Measurements from ENCODE around the gene SLC22A12.

SLC22A12 gene

DNA sequence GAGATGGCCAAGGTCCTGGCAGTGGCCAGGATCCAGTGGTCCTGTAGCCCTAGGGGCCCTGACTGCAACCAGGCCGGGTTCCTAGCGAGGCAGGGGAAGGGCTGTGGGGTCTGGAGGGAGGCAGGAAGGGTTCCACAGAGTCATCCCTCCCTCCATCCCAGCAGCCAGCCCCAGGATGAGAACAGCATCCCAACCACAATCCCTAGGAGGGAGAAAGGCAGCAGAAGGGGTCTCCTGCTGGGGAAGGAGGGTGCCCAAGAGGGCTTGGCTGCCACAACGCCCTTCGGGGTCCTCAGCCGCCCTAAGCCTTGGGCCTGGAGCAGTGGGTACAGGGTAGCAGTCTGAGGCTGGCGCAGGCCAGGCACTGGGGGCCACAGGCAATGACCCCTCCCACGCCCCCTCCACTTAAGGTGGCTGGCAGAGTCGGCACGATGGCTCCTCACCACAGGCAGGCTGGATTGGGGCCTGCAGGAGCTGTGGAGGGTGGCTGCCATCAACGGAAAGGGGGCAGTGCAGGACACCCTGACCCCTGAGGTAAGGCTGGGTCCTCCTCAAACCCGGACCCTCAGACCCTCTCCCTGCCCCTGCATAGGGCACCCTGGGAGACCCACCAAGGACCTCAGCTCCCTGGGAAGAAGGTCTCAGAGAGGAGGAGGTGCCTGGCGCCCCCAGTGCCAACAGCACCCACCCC lies 7.2 kb downstream of the SLC22A12 start:
- Histone ChIP-seq H3K4me3 (ENCODE audit: low read length) (no peak overlapping the region), H3K4me1 (ENCODE audit: insufficient read depth, low read length) (peaks cover 9% of the 10 kb centered on the region), H2AFZ (ENCODE audit: low read depth, low read length) (no peak overlapping the region), H3K9me3 (ENCODE audit: low read length) (no peaks in the 10 kb centered on the region), H3K27me3 (ENCODE audit: insufficient read depth, low read length) (no peaks in the 10 kb centered on the region), H3K36me3 (ENCODE audit: insufficient read depth, low read length) (no peaks in the 10 kb centered on the region)

DNA sequence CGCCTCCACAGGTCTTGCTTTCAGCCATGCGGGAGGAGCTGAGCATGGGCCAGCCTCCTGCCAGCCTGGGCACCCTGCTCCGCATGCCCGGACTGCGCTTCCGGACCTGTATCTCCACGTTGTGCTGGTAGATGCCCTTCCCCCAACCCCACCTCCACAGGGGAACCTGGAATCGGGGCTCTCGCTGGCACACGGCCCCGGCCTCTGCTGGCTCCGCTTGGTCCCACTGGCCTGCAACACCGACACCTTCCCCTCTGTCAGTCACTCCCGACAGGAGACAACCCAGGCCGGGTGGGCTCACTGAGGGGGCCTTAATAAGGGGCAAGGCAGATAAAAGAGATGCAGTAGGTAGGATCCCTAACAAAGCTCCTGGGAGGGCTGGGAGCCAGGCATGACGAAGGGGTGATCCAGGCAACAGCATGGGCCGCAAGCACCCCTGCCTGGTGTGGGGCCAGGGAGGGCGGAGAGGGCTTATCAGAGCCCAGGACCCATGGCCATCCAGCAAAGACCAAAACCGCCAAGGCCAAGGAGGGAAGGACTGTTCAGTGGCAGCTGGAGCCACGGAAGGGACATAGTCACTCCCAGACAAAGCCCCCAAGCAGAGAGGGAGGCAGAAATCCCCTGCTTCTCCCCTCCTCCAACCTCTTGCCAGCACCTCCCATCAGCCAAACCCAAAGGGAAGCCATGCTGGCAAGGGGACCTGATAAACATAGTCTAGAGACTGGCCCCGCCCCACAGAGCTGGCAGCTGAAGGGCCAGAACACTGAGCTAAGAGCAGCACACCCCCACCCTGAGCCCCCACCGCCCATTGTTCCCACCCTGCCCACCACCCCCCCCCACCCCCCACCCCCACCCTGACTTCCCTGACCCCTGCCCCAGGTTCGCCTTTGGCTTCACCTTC lies 8.0 kb downstream of the SLC22A12 start:
- Histone ChIP-seq H3K9me3 (ENCODE audit: low read length) (no peaks in the 10 kb centered on the region), H3K27me3 (ENCODE audit: insufficient read depth, low read length) (no peaks in the 10 kb centered on the region), H2AFZ (ENCODE audit: low read depth, low read length) (no peak overlapping the region), H3K4me1 (ENCODE audit: insufficient read depth, low read length) (peaks cover 9% of the 10 kb centered on the region), H3K36me3 (ENCODE audit: insufficient read depth, low read length) (no peaks in the 10 kb centered on the region), H3K4me3 (ENCODE audit: low read length) (no peak overlapping the region)

- no peaks in the 10 kb centered on the region for H3K9me3 ChIP-seq (ENCODE audit: low read length)
- no peaks in the 10 kb centered on the region for H3K27me3 ChIP-seq (ENCODE audit: insufficient read depth, low read length)
- H3K36me3 ChIP-seq (ENCODE audit: insufficient read depth, low read length), result no peaks in the 10 kb centered on the region
- no peak overlapping the region for H3K4me3 ChIP-seq (ENCODE audit: low read length)
- no peak overlapping the region for H2AFZ ChIP-seq (ENCODE audit: low read depth, low read length)
- H3K4me1 ChIP-seq (ENCODE audit: insufficient read depth, low read length), result peaks cover 9% of the 10 kb centered on the region
Observed at GRCh38 chr11:64599698-64600211, 8.7 kb downstream of the SLC22A12 start.

DNA sequence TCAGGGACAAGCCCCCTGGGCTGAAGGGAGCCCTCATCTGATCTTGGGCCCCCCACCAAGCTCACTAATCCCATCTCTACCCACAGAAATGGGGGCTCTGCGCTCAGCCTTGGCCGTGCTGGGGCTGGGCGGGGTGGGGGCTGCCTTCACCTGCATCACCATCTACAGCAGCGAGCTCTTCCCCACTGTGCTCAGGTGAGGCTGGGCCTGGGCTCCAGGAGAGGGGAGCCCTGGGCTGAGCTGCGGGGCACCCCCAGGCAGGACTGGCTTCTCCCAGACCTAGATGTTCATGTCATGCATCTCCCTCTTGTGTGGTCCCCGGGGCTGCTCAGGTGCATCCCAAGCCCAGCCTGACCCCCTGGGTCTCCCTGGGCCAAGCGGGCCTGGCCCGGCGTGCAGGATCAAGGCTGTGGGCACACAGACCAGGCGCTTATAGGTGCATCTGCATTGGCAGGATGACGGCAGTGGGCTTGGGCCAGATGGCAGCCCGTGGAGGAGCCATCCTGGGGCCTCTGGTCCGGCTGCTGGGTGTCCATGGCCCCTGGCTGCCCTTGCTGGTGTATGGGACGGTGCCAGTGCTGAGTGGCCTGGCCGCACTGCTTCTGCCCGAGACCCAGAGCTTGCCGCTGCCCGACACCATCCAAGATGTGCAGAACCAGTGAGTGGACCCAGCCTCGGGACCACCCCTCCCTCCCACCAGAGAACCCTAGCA lies 9.4 kb downstream of the SLC22A12 start:
- Histone ChIP-seq H3K4me1 (ENCODE audit: insufficient read depth, low read length) (peaks cover 11% of the 10 kb centered on the region), H3K9me3 (ENCODE audit: low read length) (no peaks in the 10 kb centered on the region), H3K27me3 (ENCODE audit: insufficient read depth, low read length) (no peaks in the 10 kb centered on the region), H3K36me3 (ENCODE audit: insufficient read depth, low read length) (no peaks in the 10 kb centered on the region), H3K4me3 (ENCODE audit: low read length) (no peak overlapping the region), H2AFZ (ENCODE audit: low read depth, low read length) (no peak overlapping the region)

DNA sequence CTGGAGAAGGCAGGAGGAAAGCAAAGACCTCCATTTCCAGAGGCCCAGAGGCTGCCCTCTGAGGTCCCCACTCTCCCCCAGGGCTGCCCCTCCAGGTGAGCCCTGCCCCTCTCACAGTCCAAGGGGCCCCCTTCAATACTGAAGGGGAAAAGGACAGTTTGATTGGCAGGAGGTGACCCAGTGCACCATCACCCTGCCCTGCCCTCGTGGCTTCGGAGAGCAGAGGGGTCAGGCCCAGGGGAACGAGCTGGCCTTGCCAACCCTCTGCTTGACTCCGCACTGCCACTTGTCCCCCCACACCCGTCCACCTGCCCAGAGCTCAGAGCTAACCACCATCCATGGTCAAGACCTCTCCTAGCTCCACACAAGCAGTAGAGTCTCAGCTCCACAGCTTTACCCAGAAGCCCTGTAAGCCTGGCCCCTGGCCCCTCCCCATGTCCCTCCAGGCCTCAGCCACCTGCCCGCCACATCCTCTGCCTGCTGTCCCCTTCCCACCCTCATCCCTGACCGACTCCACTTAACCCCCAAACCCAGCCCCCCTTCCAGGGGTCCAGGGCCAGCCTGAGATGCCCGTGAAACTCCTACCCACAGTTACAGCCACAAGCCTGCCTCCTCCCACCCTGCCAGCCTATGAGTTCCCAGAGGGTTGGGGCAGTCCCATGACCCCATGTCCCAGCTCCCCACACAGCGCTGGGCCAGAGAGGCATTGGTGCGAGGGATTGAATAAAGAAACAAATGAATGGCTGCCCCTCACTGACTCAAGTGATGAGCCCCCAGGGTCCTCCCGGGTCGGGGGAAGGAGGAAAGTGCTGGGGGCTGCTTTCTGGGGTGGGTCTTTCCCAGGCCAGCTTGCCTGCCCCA lies 10.8 kb downstream of the SLC22A12 start:
- Histone ChIP-seq H3K9me3 (ENCODE audit: low read length) (no peaks in the 10 kb centered on the region), H3K36me3 (ENCODE audit: insufficient read depth, low read length) (no peaks in the 10 kb centered on the region), H3K27me3 (ENCODE audit: insufficient read depth, low read length) (no peaks in the 10 kb centered on the region), H3K4me3 (ENCODE audit: low read length) (no peak overlapping the region), H2AFZ (ENCODE audit: low read depth, low read length) (no peak overlapping the region), H3K4me1 (ENCODE audit: insufficient read depth, low read length) (peaks cover 11% of the 10 kb centered on the region)

DNA sequence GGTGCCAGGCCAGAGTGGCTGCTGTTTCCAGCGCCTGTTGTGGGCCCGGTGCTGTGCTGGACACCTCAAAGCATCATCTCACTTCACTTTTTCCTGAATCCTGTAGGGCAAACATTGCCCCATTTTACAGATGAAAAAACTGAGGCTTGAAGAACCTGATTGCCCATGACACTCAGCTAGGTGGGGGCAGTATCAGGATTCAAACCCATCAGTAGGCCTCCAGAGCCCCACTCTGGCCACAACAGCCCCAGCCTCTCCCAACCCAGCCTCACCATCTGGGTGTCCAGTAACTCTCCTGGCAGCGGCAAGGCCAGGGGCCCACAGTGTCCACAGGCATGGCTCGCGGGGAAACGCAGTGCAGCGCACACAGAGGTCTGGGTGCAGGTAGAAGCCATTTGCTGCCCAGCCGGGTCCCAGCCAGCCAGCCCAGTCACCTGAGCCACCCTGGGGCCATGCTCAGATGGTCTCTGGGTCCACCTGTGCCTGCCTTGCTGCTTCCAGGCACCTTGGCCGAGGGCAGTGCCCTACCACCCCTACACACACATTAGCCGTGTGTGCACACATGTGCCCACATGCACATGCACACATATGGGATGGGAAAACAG lies 11.5 kb downstream of the SLC22A12 start:
- Histone ChIP-seq H2AFZ (ENCODE audit: low read depth, low read length) (no peak overlapping the region), H3K36me3 (ENCODE audit: insufficient read depth, low read length) (no peaks in the 10 kb centered on the region), H3K27me3 (ENCODE audit: insufficient read depth, low read length) (no peaks in the 10 kb centered on the region), H3K4me1 (ENCODE audit: insufficient read depth, low read length) (peaks cover 11% of the 10 kb centered on the region), H3K9me3 (ENCODE audit: low read length) (no peaks in the 10 kb centered on the region), H3K4me3 (ENCODE audit: low read length) (no peak overlapping the region)

DNA sequence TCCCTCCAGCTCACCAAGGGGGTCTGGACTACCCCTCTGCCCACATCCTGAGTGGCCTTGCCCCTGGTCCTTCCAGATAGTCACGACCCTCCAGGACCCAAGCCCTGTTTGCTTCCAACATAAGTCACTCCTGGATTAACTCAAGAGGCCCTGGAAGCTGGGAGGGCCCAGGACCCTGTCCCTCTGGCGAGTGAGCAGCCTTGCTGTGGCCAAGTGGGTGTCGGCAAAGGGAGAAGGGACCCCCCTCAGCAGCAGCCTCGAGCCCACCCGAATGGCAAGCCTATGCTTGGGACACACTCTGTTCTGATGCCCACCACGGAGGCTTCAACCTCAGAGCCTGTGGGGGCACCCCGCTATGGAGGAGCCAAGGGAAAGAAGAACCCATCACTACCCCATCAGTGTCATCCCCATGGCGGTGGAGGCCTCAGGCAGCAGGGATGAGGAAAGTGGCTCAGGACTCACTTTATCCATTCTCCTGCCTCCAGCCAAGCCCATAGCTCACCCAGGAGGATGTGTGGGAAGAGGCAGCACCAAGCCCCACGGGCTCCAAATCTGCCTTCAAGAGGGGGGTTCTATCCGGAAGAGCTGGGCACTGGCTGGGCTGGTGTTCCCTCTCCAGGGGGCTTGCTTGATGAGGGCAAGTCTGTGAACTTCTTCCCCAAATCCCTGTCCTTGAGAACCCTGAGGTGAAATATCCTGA lies 12.5 kb downstream of the SLC22A12 start:
- no peaks in the 10 kb centered on the region for H3K9me3 ChIP-seq (ENCODE audit: low read length)
- no peaks in the 10 kb centered on the region for H3K36me3 ChIP-seq (ENCODE audit: insufficient read depth, low read length)
- no peak overlapping the region for H2AFZ ChIP-seq (ENCODE audit: low read depth, low read length)
- peaks cover 14% of the 10 kb centered on the region for H3K4me1 ChIP-seq (ENCODE audit: insufficient read depth, low read length)
- no peak overlapping the region for H3K4me3 ChIP-seq (ENCODE audit: low read length)
- no peaks in the 10 kb centered on the region for H3K27me3 ChIP-seq (ENCODE audit: insufficient read depth, low read length)

DNA sequence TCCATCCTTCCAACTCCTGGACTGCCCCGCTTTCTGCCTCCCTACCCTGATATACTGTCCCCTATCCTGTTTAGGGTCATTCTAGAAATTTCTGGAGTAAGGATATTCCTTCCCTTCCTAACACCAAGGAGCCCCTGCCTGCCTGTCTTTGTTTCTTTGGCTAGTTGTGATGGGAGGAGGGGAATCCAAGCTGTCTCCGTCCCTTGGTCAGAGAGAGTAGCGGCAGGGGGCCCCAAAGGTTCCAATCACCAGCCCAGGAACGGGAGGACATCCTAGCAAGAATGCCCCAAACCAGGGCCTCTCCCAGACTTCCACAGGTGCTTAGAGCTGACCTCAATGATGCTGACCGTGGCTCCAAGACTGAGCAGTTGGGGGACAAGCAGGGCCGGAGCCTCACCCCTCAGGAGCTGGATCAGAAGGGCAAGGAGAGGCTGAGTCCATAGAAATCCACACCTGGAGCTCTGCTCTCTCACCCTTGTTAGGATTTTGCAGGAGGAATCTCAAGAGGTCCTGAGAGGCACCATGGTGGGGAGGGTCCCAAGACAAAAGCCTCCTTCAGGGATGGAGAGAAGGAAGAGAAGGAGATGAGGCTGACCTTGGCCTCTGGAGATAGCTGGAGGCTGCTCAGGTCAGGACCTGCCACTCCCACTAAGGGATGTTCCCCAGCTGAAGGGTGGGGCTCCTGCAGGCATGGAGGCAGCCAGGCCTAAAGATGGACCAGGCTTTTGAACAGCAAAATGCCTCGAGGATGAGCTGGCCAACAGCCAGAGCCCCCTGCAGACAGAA lies 13.6 kb downstream of the SLC22A12 start:
- Histone ChIP-seq H3K4me1 (ENCODE audit: insufficient read depth, low read length) (peaks cover 17% of the 10 kb centered on the region), H3K9me3 (ENCODE audit: low read length) (no peaks in the 10 kb centered on the region), H3K4me3 (ENCODE audit: low read length) (no peak overlapping the region), H2AFZ (ENCODE audit: low read depth, low read length) (no peak overlapping the region), H3K36me3 (ENCODE audit: insufficient read depth, low read length) (no peaks in the 10 kb centered on the region), H3K27me3 (ENCODE audit: insufficient read depth, low read length) (no peaks in the 10 kb centered on the region)

GRCh38 chr11:64605244-64605560 lies 14.2 kb downstream of the SLC22A12 start:
- H3K36me3 ChIP-seq (ENCODE audit: insufficient read depth, low read length), result no peaks in the 10 kb centered on the region
- no peak overlapping the region for H3K4me3 ChIP-seq (ENCODE audit: low read length)
- H3K4me1 ChIP-seq (ENCODE audit: insufficient read depth, low read length), result peaks cover 17% of the 10 kb centered on the region
- no peaks in the 10 kb centered on the region for H3K27me3 ChIP-seq (ENCODE audit: insufficient read depth, low read length)
- no peaks in the 10 kb centered on the region for H3K9me3 ChIP-seq (ENCODE audit: low read length)
- H2AFZ ChIP-seq (ENCODE audit: low read depth, low read length), result no peak overlapping the region

DNA sequence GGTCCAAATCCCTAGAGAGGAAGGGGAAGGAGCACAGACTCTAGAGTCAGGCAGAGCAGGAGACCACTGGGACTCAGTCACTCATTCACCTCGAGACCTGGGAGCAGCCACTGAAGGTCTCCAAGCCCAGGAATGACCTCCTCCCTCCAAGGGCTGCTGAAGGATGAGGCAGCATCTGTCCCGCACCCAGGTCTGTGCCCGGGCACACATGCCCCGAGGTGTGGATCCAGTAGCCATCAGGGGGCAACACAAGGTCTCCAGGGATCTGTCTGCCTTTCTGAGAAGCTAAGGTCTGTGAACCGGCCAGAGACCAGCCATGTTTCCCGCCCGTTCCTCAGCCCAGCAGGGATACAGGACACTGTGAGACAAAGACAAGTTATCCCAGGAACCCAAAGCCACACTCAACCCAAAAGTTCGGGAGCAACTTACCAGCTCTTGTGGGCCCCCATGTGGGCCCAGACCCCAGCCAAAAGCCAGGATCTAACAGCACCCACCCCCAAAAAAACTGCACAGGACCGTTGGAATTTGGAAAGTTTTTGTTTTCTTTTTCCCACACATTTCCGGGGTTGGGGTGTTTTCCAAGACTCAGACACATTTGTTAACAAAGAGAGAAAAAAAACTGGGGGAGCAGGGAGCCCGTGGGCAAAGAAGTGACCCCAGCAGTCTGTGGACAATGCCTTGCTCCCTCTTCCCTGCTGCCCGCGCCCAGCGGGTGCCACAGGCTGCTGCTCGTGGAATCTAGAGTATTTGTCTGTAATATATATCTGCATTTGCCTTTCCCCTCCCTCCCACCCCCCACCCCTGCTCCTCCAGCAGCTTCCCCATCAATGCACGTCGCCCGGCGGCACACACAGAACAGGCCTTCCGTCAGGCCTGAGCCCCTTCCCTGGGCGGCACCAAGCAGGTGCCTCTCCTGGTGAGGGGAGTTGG lies 14.9 kb downstream of the SLC22A12 start:
- Histone ChIP-seq H3K36me3 (ENCODE audit: insufficient read depth, low read length) (no peaks in the 10 kb centered on the region), H3K4me1 (ENCODE audit: insufficient read depth, low read length) (peaks cover 17% of the 10 kb centered on the region), H3K27me3 (ENCODE audit: insufficient read depth, low read length) (no peaks in the 10 kb centered on the region), H2AFZ (ENCODE audit: low read depth, low read length) (no peak overlapping the region), H3K4me3 (ENCODE audit: low read length) (no peak overlapping the region), H3K9me3 (ENCODE audit: low read length) (no peaks in the 10 kb centered on the region)

Measured in neuron (in vitro differentiated cells).